ENCODE data around the gene SLC12A3.
"Not testable (repeated sequence)": the region's sequence is repeated elsewhere in the genome, so short reads cannot be mapped to it uniquely, and the experiment has no call there.

The SLC12A3 gene

DNA sequence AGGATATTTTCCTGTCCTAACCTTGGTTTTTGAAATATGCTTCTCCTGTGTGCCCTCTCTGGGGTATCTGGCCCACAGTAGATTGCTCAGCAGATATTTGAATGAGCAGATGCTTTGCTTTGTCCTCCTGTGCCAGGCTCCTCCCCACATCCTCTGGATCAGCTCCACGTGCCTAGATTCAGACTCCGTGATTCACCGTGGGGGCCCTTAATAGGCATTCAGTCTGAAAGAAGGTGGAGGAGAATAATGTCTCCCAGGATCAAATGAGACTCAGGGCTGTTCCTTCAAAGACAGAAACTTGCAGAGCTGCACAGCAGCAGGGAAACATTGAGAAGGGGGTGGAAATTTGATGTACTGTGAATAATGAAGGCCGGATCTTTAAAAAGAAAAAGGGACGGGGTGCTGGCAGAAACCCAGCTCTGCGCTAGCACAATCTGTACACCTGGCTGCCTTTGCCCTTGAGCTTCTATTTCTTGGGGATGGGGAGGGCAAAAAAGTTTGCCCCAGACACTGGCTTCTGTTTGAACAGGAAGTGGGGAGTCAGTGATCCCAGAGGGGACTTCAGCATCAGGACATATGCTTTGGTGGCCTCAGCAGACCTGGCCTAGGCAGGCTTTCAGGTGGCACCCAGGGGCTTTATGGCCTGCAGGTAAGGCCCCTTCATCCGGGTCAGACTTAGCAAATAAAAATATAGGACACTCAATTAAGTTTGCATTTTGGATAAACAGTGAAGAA, 15.9 kb upstream of the SLC12A3 start:
- no peak for DNase-seq

DNA sequence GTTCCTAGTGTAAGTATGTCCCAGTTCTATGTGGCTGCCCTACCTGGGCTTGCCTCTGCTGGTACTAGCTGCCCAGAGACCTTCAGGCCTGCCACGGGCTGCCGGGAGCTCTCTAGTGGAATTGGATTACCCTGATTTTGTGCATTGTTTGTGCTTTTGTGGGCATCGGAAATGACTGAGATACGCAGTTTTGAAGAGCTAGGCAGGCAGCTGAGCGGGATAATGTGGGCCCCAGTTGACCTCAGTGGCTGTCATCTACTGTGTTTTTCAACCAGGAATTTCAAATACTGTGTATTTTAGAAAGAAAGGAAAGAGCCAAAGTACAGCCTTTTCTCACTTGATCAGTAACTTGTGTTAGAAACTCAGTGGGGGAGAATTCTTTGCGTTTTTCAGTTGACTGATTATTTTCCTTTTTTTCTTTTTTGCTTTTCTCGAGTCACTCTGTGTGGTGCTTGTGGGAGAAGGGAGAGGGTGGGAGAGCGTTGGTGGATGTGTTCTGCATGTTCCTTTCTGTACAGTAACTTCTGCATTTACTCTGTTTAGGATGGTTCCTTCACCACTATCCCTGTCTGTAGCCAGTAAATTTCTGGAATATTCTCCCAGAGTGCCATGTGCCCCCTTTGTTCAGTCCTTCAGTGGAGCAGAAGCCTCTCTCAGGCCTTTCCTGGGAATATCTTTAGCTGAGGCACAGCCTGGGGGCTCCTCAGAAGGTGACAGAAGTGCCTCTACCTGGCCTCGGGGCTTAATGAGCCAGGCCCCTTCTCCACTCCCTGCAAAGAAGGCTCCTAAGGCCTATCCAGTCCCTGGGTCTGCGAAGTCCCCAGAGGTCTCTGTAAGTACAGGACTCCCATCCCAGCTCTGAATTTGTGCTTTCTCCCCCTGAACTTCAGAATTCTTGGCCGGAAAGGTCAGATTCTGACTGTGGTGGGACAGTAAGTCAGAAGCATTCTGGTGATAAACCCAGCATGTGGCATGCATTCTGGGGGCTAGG, 15.0 kb upstream of the SLC12A3 start:
- DNase-seq: no peak

DNA sequence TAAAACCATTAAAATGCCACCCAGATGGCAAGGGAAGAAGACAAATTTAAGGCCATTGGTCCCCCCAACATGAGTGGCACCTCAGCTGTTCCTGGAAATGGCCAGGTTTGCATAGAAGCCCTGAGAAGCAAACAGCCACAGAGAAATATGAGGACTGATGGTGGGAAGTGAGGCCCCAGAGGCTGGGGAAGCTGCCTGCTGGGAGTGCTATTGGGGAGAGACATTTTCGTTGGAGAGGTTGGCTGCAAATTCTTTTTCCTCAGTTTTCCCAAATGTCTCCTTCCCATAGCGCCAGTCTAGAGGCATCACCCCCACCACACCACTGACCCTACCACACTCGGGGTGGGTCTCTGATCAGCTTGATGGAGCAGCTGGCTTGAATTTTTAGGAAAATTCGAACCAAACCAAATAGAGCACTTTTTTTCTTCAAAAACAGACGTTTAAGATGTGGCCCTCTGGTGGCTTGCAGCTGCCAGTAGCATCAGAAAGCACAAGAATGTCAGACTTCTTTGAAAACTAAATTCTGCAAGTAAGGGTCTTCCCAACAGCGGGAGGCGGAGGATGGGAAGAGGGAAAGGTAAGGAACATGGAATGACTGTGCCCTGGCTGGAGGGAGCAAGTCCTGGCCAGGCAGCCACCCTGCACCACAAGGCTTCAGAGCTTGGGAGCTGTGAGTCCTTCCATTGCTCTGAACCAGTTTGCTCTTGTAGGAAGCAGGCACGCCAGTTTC, 13.2 kb upstream of the SLC12A3 start:
- DNase-seq: no peak

DNA sequence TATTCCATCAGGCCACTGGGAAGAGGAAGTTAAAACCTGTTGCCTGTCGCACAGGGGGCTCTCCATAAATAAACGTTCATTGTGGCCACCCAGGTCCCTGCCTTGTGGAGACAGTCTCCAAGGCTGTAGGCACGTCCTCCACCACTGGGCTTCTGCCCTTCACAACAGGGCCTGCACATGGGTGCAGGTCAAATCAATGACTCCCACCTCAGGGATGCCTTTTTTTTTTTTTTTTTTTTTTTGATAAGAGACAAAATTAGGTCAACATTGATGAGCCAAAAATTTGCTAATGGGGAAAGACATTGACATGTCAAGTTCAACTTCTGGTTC, 12.6 kb upstream of the SLC12A3 start:
- DNase-seq: no peak

DNA sequence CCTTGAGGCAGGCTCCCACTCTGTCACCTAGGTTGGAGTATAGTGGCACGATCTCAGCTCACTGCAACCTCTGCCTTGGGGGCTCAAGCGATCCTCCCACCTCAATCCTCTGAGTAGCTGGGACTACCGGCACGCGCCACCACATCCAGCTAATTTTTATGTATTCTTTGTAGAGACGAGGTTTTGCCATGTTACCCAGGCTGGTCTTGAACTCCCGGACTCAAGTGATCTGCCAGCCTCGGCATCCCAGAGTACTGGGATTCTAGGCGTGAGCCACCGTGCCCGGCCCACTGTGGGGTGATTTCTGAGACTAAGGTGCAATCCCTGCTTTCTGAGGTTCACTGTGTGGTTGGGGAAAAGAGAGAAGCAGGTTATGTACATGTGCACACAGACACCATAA, 12.0 kb upstream of the SLC12A3 start:
- DNase-seq: no peak

DNA sequence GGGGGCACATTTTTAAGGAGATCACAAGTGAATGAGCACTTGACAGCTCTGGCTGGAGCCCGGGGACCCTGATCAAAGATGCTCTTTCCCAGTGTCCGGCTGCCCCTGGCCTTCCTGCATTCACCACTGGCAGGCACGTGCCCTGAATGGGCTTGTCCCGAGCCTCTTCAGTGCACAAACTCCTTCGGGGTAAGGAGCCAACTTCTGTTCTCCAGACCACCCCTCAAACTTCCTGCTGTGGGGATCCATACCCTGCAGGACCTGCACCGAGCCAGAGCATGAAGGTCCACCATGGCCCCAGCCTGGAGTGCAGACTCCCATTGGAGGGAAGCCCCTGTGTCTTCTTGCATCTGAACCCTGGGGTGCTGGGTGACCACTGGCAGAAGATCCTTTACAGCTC, 9.8 kb upstream of the SLC12A3 start:
- DNase-seq: no peak

DNA sequence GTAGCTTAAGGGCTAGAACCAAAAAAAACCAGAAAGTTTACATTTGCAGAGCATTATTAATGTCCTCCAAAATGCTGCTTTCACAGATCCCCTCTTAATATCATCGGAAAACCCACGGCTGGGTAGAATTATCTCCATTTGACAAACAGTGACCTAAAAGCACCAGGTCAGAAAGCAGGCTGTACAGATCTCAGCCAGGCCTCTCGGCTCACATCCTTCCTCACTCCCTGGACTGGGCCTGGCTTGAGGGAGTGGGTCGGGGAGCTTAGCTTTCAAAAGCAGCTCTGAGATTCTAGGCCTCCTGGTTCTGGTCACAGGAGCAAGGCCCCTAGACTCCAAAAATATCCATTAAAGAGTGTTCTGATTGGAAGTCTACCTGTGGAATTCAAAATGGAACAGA, 9.1 kb upstream of the SLC12A3 start:
- no peak for DNase-seq

DNA sequence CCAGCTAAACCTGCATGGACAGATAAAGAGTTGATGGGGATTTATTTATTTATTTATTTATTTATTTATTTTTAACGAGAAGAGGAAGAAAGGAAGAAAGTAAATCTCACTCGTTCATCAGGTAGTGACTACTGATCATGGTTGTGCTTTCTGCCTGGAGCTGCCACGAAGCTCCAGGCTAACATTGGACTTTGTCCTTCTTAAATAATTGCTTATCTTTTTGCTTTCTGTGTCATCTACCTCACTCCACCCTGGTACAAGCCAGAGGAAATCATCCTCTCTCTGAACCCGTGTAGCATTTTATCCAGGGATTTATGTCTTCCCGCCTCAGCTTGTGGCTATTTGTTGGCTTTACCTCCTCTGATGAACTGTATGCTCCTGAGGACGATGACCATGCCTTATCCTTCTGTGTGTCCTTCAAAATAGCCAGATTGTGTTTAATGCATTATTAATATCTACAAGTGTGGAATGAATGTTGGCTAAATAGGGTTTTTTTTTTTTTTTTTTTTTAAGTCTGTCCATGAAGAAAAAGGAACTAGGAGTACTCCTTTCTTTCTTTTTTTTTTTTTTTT, 8.0 kb upstream of the SLC12A3 start:
- DNase-seq: no peak

DNA sequence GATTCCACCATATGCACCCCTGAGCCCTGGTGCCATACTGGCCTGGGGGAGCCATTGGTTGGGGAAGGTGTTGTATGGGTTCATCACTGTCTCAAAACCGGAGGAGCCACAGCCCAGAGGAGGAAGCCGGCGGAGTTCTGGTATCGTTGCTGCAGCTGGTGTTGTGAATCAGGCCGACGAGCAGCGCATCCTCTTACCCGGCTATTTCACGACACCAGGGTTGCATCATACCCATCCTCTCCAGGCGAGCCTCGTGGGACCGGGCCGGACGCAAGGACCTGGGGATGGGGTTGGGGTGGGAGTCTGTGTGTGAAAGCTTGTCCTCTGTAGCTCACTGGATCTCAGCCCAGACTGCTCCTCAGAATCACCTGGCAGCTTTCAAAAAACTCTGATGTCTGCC, 6.6 kb upstream of the SLC12A3 start:
- DNase-seq: no peak

DNA sequence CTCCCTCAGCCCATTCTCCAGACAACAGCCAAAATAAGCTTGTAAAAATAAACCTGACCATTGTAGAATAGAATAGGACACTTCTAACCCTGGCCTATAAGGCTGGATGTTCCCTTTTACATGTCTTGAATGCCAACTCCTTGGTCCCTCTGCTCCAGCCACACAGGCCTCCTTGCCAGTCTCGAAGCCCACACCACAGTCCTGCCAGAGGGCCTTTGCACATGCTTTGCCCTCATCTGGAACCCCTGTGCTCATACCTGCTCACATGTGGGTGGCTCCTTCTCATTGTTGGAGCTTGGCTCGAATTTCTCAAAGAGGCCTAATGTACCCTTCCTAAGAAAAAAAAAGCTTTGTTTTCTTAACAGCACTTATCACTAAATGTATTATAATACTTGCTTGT, 5.4 kb upstream of the SLC12A3 start:
- DNase-seq: no peak

DNA sequence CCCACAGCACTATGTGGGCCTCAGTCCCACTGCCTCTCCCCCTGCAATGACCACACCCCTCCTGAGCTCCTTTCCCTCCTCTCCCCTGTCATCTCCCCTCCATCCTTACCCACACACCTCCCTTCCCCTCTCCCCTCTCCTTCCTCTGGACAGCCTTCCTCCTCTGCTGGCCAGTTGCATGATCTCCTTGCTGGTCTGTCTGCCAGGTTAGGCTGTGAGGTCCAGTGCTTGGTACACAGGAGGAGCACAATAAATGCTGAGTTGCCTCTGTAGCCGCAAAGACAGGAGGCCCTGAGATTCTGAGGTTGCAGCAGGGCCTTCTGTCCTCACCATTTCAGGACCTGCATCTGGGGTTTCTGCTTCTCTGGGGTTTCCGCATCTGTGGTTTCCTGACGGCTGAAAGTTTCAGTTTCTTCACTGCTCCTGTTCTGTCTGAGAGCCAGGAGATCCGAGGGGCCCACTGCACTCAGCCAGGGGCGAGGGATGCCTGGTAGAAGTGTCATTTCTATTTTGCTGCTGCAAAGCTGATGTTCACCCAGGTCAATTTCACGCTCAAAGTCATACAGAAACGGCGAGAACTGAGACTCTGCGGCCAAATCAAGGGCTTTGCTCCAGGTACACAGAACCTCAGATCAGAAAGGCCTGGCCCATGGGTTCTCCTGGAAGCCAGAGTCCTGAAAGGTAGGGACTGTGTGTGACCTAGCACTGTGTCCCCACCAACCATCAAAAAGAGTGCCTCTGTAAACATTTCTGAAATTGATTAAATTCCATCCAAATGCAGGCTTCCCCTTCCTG, 4.6 kb upstream of the SLC12A3 start:
- peak; percentile 54 for DNase-seq

DNA sequence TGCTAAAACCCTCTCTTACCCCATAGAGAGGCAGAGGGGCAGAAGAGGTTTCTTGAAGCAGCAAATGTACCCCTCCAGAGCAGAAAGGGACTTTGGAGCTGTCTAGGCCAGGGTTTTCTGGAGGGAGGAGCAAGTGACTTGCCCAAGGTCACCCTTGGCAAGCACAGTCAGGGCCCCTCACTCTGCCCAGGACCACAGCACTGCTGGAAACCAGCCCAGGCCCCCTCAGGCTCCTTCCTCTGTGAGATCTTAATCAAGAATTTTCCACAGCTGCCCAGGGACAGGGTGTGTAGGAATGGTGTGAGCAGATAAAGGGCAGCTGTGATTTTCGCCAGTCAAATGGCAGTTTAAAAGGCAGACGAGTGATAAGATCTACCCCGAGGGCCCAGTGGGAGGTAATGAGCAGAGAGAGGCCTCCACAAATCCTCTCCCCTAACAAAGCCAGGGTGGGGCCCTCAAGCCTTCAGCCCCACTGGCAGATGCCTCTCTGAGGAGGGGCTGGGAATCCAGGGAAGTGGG, 3.9 kb upstream of the SLC12A3 start:
- no peak for DNase-seq

DNA sequence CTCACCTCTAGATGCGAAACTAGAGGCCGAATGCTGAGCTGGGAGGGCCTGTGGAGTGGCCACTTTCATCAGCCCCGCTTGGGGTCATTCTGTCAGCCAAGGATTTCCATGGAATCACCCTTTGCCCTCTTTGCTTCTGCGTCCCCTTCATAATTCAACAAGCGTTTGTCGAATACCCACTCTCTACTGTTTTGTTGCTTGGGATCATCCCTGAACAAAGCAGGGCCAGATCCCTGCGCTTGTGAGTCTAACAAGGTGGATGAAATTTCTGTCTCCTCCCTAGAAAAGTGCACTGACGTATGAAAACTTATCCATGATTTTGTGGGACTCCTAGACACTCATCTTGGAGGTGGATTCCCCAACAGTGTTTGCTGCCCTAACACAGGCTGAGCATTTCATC, 3.3 kb upstream of the SLC12A3 start:
- no peak for DNase-seq

DNA sequence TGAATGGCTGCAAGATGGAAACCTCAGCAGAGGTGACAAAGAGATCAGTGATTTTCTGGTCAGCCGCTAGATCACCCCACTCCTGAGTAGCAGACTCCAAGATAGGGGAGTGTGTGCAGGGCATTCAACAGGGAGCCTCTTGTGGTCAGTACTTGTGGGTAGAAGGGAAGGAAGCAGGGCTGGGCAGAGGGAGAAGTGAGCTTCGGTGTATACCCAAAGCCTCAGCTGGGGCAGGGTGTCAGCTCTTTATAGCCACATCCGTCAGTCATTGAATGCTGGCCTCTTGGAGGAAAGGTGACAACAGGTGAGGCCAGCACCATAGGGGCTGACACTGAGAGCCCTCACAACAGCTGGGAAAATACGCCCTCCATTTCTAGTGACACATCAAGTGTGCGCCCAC, 2.2 kb upstream of the SLC12A3 start:
- no peak for DNase-seq

DNA sequence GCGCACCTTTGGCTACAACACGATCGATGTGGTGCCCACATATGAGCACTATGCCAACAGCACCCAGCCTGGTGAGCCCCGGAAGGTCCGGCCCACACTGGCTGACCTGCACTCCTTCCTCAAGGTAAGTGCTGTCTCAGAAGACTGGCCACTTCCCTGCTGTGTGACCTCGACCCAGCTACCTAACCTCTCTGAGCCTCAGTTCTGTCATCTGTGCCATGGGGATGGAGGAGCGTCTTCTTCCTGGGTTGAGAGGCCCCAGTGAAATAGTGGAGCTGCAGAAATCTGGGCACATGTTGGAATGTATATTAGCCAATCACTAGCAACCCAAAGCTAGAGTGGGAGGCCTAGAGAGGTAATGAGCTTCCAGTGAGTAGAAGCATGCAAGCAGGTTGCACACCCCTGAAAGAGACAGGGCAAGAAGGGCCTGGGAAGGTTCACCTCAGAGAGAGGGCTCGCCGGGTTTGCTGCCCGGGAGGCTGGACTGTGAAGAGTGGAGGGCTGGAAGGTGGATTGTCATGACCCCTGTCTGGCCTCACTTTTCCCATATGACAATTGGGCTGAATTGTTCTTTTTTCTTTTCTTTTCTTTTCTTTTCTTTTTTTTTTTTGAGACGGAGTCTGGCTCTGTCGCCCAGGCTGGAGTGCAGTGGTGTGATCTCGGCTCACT, 521 bp downstream of the SLC12A3 start:
- no peak for DNase-seq

DNA sequence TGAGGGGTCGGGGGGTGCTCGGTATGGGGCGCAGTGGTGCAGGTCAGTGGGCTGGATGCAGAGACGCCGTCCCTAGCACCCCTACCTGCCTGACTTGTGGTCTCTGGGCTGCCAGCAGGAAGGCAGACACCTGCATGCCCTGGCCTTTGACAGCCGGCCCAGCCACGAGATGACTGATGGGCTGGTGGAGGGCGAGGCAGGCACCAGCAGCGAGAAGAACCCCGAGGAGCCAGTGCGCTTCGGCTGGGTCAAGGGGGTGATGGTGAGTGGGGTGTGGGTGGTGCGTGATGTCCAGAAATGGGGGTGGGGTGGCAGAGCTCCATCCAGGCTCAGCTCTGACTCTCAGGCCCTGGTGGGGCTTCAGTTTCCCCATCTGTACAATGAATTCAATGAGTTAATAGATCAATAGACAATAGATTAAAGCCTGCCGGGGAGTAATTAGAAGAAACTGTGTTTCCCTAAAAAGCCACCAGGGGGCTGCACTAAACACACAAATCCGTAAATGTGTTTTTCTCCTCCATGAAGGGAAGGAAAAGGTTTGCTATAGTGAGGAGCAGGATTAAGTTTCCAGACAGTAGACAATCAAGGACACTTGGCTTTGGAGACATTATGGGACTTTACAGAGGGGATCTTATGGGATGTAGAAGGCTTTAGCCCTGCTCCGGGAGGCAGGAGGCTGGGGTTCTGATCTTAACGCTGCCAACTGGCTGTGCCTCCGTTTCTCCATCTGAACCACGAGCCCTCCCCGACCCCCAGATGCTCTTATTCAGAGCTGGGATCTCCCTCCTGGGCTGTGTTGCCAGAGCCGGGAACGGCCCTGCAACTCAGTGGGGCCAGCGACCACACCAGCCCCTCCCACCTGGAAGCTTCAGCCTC, 2.2 kb downstream of the SLC12A3 start:
- no peak for DNase-seq

DNA sequence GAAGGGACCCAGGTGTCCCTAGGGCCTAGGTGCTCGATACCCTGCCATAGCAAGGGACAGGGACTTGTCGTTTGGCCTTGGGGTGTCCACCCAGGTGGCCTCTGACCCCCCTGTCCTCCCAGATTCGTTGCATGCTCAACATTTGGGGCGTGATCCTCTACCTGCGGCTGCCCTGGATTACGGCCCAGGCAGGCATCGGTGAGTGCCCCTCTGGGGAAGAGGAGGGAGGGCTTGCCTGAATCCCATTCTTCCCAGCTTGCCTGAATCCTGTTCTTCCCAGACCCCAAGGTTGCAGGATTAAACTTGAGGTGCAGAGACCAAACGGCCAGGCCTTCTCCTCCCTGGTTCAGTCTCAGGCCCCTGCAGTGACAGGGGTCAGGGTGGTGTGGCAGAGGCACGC, 3.2 kb downstream of the SLC12A3 start:
- DNase-seq: no peak

DNA sequence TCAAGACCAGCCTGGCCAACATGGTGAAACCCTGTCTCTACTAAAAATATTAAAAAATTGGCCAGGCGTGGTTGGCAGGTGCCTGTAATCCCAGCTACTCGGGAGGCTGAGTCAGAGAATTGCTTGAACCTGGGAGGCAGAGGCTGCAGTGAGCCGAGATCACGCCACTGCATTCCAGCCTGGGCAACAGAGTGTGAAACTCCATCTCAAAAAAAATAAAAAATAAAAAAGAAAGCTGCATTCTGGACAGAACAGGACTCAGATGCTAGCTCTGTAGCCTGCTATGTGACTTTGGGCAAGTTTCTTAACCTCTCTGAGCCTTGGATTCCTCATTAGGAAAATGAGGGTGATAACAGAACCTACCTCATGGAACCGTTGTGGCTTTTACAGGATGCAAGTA, 3.8 kb downstream of the SLC12A3 start:
- not testable (repeated sequence) for DNase-seq

DNA sequence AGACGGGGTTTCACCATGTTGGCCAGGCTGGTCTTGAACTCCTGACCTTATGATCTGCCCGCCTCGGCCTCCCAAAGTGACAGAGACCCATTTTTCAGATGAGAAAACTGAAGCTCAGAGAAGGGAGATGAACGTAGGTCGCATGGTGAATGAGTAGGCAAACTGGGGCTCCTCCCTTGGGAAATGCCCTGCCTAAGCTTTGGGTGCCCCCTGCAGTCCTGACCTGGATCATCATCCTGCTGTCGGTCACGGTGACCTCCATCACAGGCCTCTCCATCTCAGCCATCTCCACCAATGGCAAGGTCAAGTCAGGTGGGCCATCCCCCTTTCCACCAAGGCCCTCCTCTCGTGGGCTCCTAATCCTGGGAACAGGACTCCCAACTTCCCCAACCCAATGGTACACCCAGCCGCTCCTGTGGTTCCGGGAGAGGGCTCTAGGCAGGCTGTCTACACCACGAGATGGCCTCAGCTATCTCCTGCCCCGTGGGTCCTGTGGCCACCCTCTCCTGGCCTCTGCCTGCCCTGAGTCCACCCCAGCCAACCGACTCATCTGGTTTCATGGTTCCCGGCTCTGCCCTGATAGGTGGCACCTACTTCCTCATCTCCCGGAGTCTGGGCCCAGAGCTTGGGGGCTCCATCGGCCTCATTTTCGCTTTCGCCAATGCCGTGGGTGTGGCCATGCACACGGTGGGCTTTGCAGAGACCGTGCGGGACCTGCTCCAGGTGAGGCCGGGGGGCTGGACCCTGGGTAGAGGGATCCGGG, 4.7 kb downstream of the SLC12A3 start:
- DNase-seq: no peak
